NCI-H146 treated with DMSO at 0.1 percent for 48 hours (cell line): ENCODE results near the gene RNGTT.
"Not testable (repeated sequence)": the region's sequence is repeated elsewhere in the genome, so short reads cannot be mapped to it uniquely, and the experiment has no call there.

Experiments
- DNase-seq: peaks from one replicate; lab custom pipeline; 2025; ENCODE audit not compliant: unreplicated experiment; lab: John Stamatoyannopoulos, UW

Gene RNGTT

GRCh38 chr6:88963139-88964090, at the start of gene RNGTT:
TSS of gene RNGTT (minus strand) at chr6:88963618. CDS start at chr6:88963409, 209 bp downstream.
- peak; percentile 95 for DNase-seq

GRCh38 chr6:89011436-89011835, 48.0 kb upstream of the RNGTT start:
- no peak for DNase-seq

GRCh38 chr6:89010825-89011224, 47.4 kb upstream of the RNGTT start:
- no peak for DNase-seq

- no peak for DNase-seq
These were observed 46.2 kb upstream of the RNGTT start for GRCh38 chr6:89009624-89010059.

- DNase-seq = no peak
These were observed 45.5 kb upstream of the RNGTT start for GRCh38 chr6:89008815-89009374.

GRCh38 chr6:89008001-89008814, 44.8 kb upstream of the RNGTT start:
- no peak for DNase-seq

- no peak for DNase-seq
These were observed 44.0 kb upstream of the RNGTT start for GRCh38 chr6:89007209-89008000.

GRCh38 chr6:89002523-89002922, 39.1 kb upstream of the RNGTT start:
- DNase-seq = no peak

GRCh38 chr6:88997327-88997726, 33.9 kb upstream of the RNGTT start:
- DNase-seq = no peak

- DNase-seq = no peak
These were observed 29.5 kb upstream of the RNGTT start for GRCh38 chr6:88992741-88993552.

- DNase-seq = no peak
These were observed 25.8 kb upstream of the RNGTT start for GRCh38 chr6:88989215-88989614.

GRCh38 chr6:88987922-88988321, 24.5 kb upstream of the RNGTT start:
- DNase-seq = no peak

GRCh38 chr6:88985901-88986300, 22.5 kb upstream of the RNGTT start:
- DNase-seq = no peak

- DNase-seq = no peak
These were observed 21.2 kb upstream of the RNGTT start for GRCh38 chr6:88984606-88985005.

GRCh38 chr6:88984152-88984551, 20.7 kb upstream of the RNGTT start:
- DNase-seq = no peak

- no peak for DNase-seq
These were observed 20.1 kb upstream of the RNGTT start for GRCh38 chr6:88983532-88983931.

- DNase-seq = not testable (repeated sequence)
These were observed 19.7 kb upstream of the RNGTT start for GRCh38 chr6:88983129-88983528.

GRCh38 chr6:88982720-88983119, 19.3 kb upstream of the RNGTT start:
- DNase-seq = peak; percentile 28

- no peak for DNase-seq
These were observed 12.0 kb upstream of the RNGTT start for GRCh38 chr6:88975369-88975768.
